ENCODE measurements around the gene BCL2L14. TPM values are rescaled to one million over a fixed set of nuclear protein-coding genes. Genes with fewer than 3 reads are reported as not detected.
"Not testable (repeated sequence)": the region's sequence is repeated elsewhere in the genome, so short reads cannot be mapped to it uniquely, and the experiment has no call there.

Gene BCL2L14
- total and polyA plus RNA-seq, 2 donors (not counting 1 experiment from before 2014, with no cell fraction given), result 0.04 TPM; not detected in 1

- no peak overlapping the region for H3K27ac Mint-ChIP-seq
- H3K36me3 ChIP-seq (replicated peaks in 1 of 2; ENCODE audit: control extremely low read depth in 1 of 2, control insufficient read depth in 1 of 2, extremely low read depth in 1 of 2, insufficient read depth in 2 of 2, low read length in 1 of 2), result no peaks in the 10 kb centered on the region
- CTCF ChIA-PET, result no interaction called here
- ATAC-seq (ENCODE audit: low read depth), result no peak
- no peaks in the 10 kb centered on the region for H4K20me1 ChIP-seq (ENCODE audit: control insufficient read depth, insufficient read depth, low read length, poor library complexity, severe bottlenecking)
- H3K9ac ChIP-seq (ENCODE audit: low read length), result no peak overlapping the region
- no peak overlapping the region for H3K27ac ChIP-seq (ENCODE audit: low read length in 2 of 2)
- H3K4me1 Mint-ChIP-seq, result no peaks in the 10 kb centered on the region
- POLR2A ChIA-PET, result no interaction called here
- no peak overlapping the region for H3K4me3 Mint-ChIP-seq
- H3K9me3 ChIP-seq (ENCODE audit: control extremely low read depth in 1 of 3, control insufficient read depth in 2 of 3, insufficient read depth in 1 of 3, low read length in 2 of 3), result peaks cover 1 to 24% (median 21%) of the 10 kb centered on the region in 3 donors
- no peak overlapping the region for H3K4me3 ChIP-seq (ENCODE audit: control extremely low read depth in 1 of 5, extremely low read depth in 1 of 5, insufficient read depth in 1 of 5, low read depth in 2 of 5, low read length in 4 of 5)
- no peak for TF ChIP-seq CTCF (IDR thresholded peaks at IDR 0.05)
- TF ChIP-seq EZH2 (IDR thresholded peaks at IDR 0.05; ENCODE audit: borderline replicate concordance, insufficient read depth, low read depth, low read length, poor library complexity, severe bottlenecking), result no peak
- H3K27me3 Mint-ChIP-seq, result peaks cover 8% of the 10 kb centered on the region
- no peaks in the 10 kb centered on the region for H3K27me3 ChIP-seq (replicated peaks in 1 of 4; ENCODE audit: control extremely low read depth in 1 of 4, control insufficient read depth in 3 of 4, insufficient read depth in 4 of 4, low read length in 3 of 4)
- no peaks in the 10 kb centered on the region for H3K4me1 ChIP-seq (ENCODE audit: control insufficient read depth in 2 of 2, insufficient read depth in 2 of 2, low read length in 2 of 2)
- intact Hi-C loops (cut with micrococcal nuclease), result no loop called here
- WGBS (ENCODE audit: insufficient coverage), result 85% methylated on average over 6 of the region's 6 CpGs
- no peak overlapping the region for H2AFZ ChIP-seq (ENCODE audit: insufficient read depth, low read depth, low read length, poor library complexity, severe bottlenecking)
- H3K9me3 Mint-ChIP-seq (ENCODE audit: insufficient read depth), result peaks cover 10% of the 10 kb centered on the region
- H3K79me2 ChIP-seq (ENCODE audit: control insufficient read depth, insufficient read depth, low read length), result no peaks in the 10 kb centered on the region
- DNase-seq, result no peak
- H3K4me2 ChIP-seq (replicated peaks; ENCODE audit: low read depth, low read length, poor library complexity, severe bottlenecking), result no peak overlapping the region
Measured at GRCh38 chr12:12107678-12108077, 36.9 kb downstream of the BCL2L14 start.

- no peaks in the 10 kb centered on the region for H3K79me2 ChIP-seq (ENCODE audit: control insufficient read depth, insufficient read depth, low read length)
- TF ChIP-seq CTCF (IDR thresholded peaks at IDR 0.05) (no peak), EZH2 (IDR thresholded peaks at IDR 0.05; ENCODE audit: borderline replicate concordance, insufficient read depth, low read depth, low read length, poor library complexity, severe bottlenecking) (no peak)
- Mint-ChIP-seq H3K9me3 (ENCODE audit: insufficient read depth) (peaks cover 10% of the 10 kb centered on the region), H3K4me3 (no peak overlapping the region), H3K27ac (no peak overlapping the region), H3K27me3 (peaks cover 4% of the 10 kb centered on the region), H3K4me1 (no peaks in the 10 kb centered on the region)
- no peak overlapping the region for H3K9ac ChIP-seq (ENCODE audit: low read length)
- no peak overlapping the region for H3K27ac ChIP-seq (ENCODE audit: low read length in 2 of 2)
- CTCF ChIA-PET, result no interaction called here
- peaks cover 1 to 24% (median 21%) of the 10 kb centered on the region in 3 donors for H3K9me3 ChIP-seq (ENCODE audit: control extremely low read depth in 1 of 3, control insufficient read depth in 2 of 3, insufficient read depth in 1 of 3, low read length in 2 of 3)
- H3K4me1 ChIP-seq (ENCODE audit: control insufficient read depth in 2 of 2, insufficient read depth in 2 of 2, low read length in 2 of 2), result no peaks in the 10 kb centered on the region
- H4K20me1 ChIP-seq (ENCODE audit: control insufficient read depth, insufficient read depth, low read length, poor library complexity, severe bottlenecking), result no peaks in the 10 kb centered on the region
- no peak overlapping the region for H3K4me2 ChIP-seq (replicated peaks; ENCODE audit: low read depth, low read length, poor library complexity, severe bottlenecking)
- DNase-seq (no peak), ATAC-seq (ENCODE audit: low read depth) (no peak)
- no CpG with 5 or more reads among the region's 1 CpG for WGBS (ENCODE audit: insufficient coverage)
- H2AFZ ChIP-seq (ENCODE audit: insufficient read depth, low read depth, low read length, poor library complexity, severe bottlenecking), result no peak overlapping the region
- H3K36me3 ChIP-seq (replicated peaks in 1 of 2; ENCODE audit: control extremely low read depth in 1 of 2, control insufficient read depth in 1 of 2, extremely low read depth in 1 of 2, insufficient read depth in 2 of 2, low read length in 1 of 2), result no peaks in the 10 kb centered on the region
- no peaks in the 10 kb centered on the region for H3K27me3 ChIP-seq (replicated peaks in 1 of 4; ENCODE audit: control extremely low read depth in 1 of 4, control insufficient read depth in 3 of 4, insufficient read depth in 4 of 4, low read length in 3 of 4)
- POLR2A ChIA-PET, result no interaction called here
- intact Hi-C loops (cut with micrococcal nuclease), result no loop called here
- no peak overlapping the region for H3K4me3 ChIP-seq (ENCODE audit: control extremely low read depth in 1 of 5, extremely low read depth in 1 of 5, insufficient read depth in 1 of 5, low read depth in 2 of 5, low read length in 4 of 5)
Measured at GRCh38 chr12:12108441-12109058, 37.8 kb downstream of the BCL2L14 start.

- CTCF ChIA-PET; H3K27me3 ChIP-seq (replicated peaks in 1 of 4; ENCODE audit: control extremely low read depth in 1 of 4, control insufficient read depth in 3 of 4, insufficient read depth in 4 of 4, low read length in 3 of 4); H3K27ac ChIP-seq (ENCODE audit: low read length in 2 of 2); H3K79me2 ChIP-seq (ENCODE audit: control insufficient read depth, insufficient read depth, low read length); H3K27me3 Mint-ChIP-seq; POLR2A ChIA-PET; DNase-seq; H4K20me1 ChIP-seq (ENCODE audit: control insufficient read depth, insufficient read depth, low read length, poor library complexity, severe bottlenecking); H3K36me3 ChIP-seq (replicated peaks in 1 of 2; ENCODE audit: control extremely low read depth in 1 of 2, control insufficient read depth in 1 of 2, extremely low read depth in 1 of 2, insufficient read depth in 2 of 2, low read length in 1 of 2); H3K4me1 ChIP-seq (ENCODE audit: control insufficient read depth in 2 of 2, insufficient read depth in 2 of 2, low read length in 2 of 2); H3K4me2 ChIP-seq (replicated peaks; ENCODE audit: low read depth, low read length, poor library complexity, severe bottlenecking); H3K4me1 Mint-ChIP-seq; intact Hi-C loops (cut with micrococcal nuclease); ATAC-seq (ENCODE audit: low read depth): not testable (repeated sequence)
- H3K9me3 ChIP-seq (ENCODE audit: control extremely low read depth in 1 of 3, control insufficient read depth in 2 of 3, insufficient read depth in 1 of 3, low read length in 2 of 3), result peaks cover 0 to 21% (median 21%) of the 10 kb centered on the region in 3 donors
- peak overlapping the region; percentile 74 for H3K4me3 Mint-ChIP-seq
- H3K9me3 Mint-ChIP-seq (ENCODE audit: insufficient read depth), result peaks cover 10% of the 10 kb centered on the region
- peak overlapping the region in 3 of 5 experiments; percentile 4 to 52 (median 36) for H3K4me3 ChIP-seq (ENCODE audit: control extremely low read depth in 1 of 5, extremely low read depth in 1 of 5, insufficient read depth in 1 of 5, low read depth in 2 of 5, low read length in 4 of 5)
- peak overlapping the region; percentile 38 for H3K27ac Mint-ChIP-seq
- H3K9ac ChIP-seq (ENCODE audit: low read length), result peak overlapping the region; percentile 42
- H2AFZ ChIP-seq (ENCODE audit: insufficient read depth, low read depth, low read length, poor library complexity, severe bottlenecking), result peak overlapping the region; percentile 22
- 93% methylated on average over 26 of the region's 37 CpGs for WGBS (ENCODE audit: insufficient coverage)
Measured at GRCh38 chr12:12110923-12111555, 40.3 kb downstream of the BCL2L14 start.

Data from B cell (primary cell).